HG03354 (cell line): Measurements from ENCODE around the gene C1D.
"Not testable (repeated sequence)": the region's sequence is repeated elsewhere in the genome, so short reads cannot be mapped to it uniquely, and the experiment has no call there.

Experiments used
- ATAC-seq: cut with Tn5 transposase; IDR thresholded peaks from one replicate; pipeline ENCODE4 v1.9.1; 2021; ENCODE audit warnings: mild to moderate bottlenecking; ENCODE audit not compliant: unreplicated experiment, poor library complexity, severe bottlenecking

The C1D gene

GRCh38 chr2:68023904-68024303 lies 38.9 kb downstream of the C1D start:
- ATAC-seq, result no peak

GRCh38 chr2:68018727-68019126 lies 44.1 kb downstream of the C1D start:
- ATAC-seq, result no peak

- ATAC-seq, result no peak
Observed at GRCh38 chr2:68009526-68009925, 53.3 kb downstream of the C1D start.

- no peak for ATAC-seq
Observed at GRCh38 chr2:68000170-68000825, 62.5 kb downstream of the C1D start.

DNA sequence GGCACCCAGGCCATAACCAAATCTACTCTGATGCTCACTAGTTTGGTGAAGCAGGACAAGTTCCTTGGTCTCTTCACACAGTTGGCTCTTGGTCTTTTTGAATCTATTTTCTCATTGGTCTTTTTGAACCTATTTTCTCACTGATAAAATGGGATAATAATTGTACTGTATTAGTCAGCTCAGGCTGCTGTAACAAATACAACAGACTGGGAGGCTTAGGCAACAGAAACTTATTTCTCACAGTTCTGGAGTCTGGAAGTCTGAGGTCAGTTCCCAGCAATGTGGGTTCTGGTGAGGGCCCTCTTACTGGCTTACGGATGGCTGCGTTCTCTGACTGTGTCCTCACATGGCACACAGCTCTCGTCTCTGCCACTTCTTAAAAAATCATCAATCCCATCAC lies 63.5 kb downstream of the C1D start:
- no peak for ATAC-seq

GRCh38 chr2:67997903-67998302 lies 64.9 kb downstream of the C1D start:
- no peak for ATAC-seq

- no peak for ATAC-seq
Observed at GRCh38 chr2:67997528-67997900, 65.3 kb downstream of the C1D start.

- ATAC-seq, result no peak
Observed at GRCh38 chr2:67996772-67997527, 65.9 kb downstream of the C1D start.

DNA sequence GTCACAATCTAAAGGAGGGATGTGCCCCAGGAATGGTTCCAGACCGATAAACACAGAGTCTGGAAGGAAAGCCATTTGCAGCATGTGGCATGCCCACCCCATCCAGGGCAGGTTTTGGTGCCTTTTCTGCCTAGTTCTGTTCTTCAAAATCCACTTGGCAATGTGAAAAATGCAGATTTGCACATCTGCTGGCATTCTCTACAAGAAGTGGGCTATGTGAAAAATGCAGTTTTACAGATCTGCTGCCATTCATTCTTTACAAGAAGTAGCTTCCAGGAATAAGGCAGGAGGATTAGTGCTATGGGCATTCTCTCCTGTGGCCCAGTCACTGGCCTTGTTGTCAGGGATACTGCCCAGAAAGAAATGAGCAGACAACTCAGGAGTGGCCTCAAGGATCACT lies 68.1 kb downstream of the C1D start:
- no peak for ATAC-seq

DNA sequence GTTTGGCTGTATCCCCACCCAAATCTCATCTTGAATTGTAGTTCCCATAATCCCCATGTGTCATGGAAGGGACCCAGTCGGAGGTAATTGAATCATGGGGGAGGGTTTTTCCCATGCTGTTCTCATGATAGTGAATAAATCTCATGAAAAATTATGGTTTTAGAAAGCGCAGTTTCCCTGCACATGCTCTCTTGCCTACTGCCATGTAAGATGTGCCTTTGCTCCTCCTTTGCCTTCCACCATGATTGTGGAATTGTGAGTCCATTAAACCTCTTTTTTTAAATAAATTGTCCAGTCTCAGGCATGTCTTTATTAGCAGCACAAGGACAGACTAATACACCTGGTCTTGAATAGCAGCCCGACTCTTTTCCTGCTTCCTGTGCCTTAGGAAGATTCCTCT lies 68.7 kb downstream of the C1D start:
- not testable (repeated sequence) for ATAC-seq

DNA sequence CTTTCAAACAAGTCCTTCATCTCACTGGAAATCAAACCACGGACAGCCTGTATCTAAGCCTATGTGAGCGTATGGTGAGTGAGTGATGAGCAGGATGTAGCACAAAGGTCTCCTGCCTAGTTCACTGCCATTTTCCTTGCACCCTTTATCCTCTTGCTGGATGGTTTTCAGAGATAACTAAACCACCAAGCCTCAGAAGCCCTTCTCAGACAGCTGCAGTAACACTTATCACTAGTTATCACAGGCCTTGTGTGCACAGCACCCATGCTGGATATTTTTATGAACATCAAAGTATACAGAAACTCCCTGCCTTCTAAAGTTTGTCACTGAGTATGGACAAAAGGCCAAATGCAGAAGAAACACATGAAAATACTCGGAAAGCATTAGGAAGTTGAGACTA lies 69.5 kb downstream of the C1D start:
- ATAC-seq, result no peak

DNA sequence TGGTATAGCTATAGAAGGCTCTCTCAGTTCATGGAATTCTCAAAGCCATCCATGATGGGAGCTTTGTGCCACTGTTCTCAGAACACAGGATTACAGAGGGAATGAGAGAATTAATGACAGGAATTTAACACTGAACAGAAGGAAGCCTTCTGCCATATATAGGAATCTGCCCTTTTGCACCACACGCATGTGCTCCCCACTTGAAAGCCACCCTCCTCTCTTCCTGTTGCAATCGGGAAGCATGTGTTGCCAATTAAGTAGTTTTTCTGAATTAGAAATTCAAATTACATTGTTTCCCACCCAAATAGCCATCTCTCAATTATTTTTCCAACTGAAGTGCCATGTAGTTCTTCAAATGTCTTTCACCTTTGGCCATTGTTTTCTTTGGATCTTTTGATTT lies 71.3 kb downstream of the C1D start:
- no peak for ATAC-seq
